ENCODE measurements around the gene APOD. TPM values are rescaled to one million over a fixed set of nuclear protein-coding genes. Genes with fewer than 3 reads are reported as not detected.

Gene APOD
- total and polyA plus RNA-seq, 9 of the 15 experiments (the other 6 are each of a cell fraction or from before 2014, with no cell fraction given), result 0.18 to 0.50 (median 0.35) TPM; not detected in 1

DNA sequence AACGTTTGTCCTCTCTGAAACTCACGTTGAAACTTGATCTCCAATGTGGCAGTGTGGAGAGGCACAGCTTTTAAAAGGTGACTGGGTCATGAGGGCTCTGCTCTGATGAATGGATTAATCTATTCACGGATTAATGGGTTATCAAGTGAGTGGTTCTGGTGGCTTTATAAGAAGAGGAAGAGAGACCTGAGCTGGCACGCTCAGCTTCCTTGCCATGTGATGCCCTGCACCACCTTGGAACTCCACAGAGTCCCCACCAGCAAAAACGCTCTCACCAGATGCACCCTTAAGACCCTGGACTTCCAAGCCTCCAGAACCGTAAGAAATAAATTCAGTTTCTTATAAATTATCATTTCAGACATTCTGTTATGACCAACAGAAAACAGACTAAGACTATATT is 43.2 kb downstream of the APOD start (continued):
- TF ChIP-seq SFPQ (IDR thresholded peaks at IDR 0.05; ENCODE audit: low read depth, low read length), result no peak
- TF ChIP-seq, protein P1, sequence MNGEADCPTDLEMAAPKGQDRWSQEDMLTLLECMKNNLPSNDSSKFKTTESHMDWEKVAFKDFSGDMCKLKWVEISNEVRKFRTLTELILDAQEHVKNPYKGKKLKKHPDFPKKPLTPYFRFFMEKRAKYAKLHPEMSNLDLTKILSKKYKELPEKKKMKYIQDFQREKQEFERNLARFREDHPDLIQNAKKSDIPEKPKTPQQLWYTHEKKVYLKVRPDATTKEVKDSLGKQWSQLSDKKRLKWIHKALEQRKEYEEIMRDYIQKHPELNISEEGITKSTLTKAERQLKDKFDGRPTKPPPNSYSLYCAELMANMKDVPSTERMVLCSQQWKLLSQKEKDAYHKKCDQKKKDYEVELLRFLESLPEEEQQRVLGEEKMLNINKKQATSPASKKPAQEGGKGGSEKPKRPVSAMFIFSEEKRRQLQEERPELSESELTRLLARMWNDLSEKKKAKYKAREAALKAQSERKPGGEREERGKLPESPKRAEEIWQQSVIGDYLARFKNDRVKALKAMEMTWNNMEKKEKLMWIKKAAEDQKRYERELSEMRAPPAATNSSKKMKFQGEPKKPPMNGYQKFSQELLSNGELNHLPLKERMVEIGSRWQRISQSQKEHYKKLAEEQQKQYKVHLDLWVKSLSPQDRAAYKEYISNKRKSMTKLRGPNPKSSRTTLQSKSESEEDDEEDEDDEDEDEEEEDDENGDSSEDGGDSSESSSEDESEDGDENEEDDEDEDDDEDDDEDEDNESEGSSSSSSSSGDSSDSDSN (IDR thresholded peaks at IDR 0.05; ENCODE audit: borderline replicate concordance in 1 of 2, low read depth in 2 of 2, low read length in 2 of 2), result no peak
- no peak for TF ChIP-seq ZNF76 (CRISPR knock-in tag; IDR thresholded peaks at IDR 0.05; ENCODE audit: borderline replicate concordance)

- Histone ChIP-seq H3K9me3 (replicated peaks; ENCODE audit: control insufficient read depth, insufficient read depth, low read depth, low read length) (no peaks in the 10 kb centered on the region), H2AFZ (ENCODE audit: low read depth, low read length) (no peak overlapping the region), H3K79me2 (ENCODE audit: control insufficient read depth, insufficient read depth, low read length) (peaks cover 74% of the 10 kb centered on the region), H3K9ac (ENCODE audit: insufficient read depth in 1 of 2, low read depth in 2 of 2, low read length in 2 of 2) (peak overlapping the region in 1 of 2 experiments; percentile 65; a peak in 1 of 4 replicates), H4K20me1 (replicated peaks; ENCODE audit: control insufficient read depth, insufficient read depth, low read length) (peaks cover 18% of the 10 kb centered on the region), H3K27ac (ENCODE audit: extremely low read depth, low read depth, low read length) (no peak overlapping the region), H3K36me3 (ENCODE audit: control insufficient read depth, insufficient read depth, low read length) (no peaks in the 10 kb centered on the region), H3K9me1 (ENCODE audit: control insufficient read depth, insufficient read depth, low read length) (peaks cover 4% of the 10 kb centered on the region), H3K4me2 (ENCODE audit: insufficient read depth, low read length) (peak overlapping the region; percentile 18; the same call in 1 of the 2 replicates), H3K27me3 (ENCODE audit: control insufficient read depth in 2 of 2, insufficient read depth in 2 of 2, low read length in 2 of 2) (no peaks in the 10 kb centered on the region), H3K4me3 (no peak overlapping the region), H3K4me1 (replicated peaks in 1 of 2; ENCODE audit: control insufficient read depth in 2 of 2, insufficient read depth in 2 of 2, low read length in 2 of 2) (peaks cover 14 to 21% of the 10 kb centered on the region in 2 experiments)
- in situ Hi-C loops (cut with MboI), result no loop called here
- intact Hi-C loops (cut with micrococcal nuclease), result loop anchor here (5.0 to 10.0 kb wide), 2 partner anchors 175 to 268 kb away; partner anchors contain the start of gene XXYLT1
- no peak for TF ChIP-seq ZNF347 (CRISPR knock-in tag; IDR thresholded peaks at IDR 0.05; ENCODE audit: low read depth)
- no peak for TF ChIP-seq BCL6 (CRISPR knock-in tag; IDR thresholded peaks at IDR 0.05)
- TF ChIP-seq RBM17 (IDR thresholded peaks at IDR 0.05; ENCODE audit: borderline replicate concordance, low read depth, low read length), result no peak
- no peak for TF ChIP-seq THRB (CRISPR knock-in tag; conservative IDR thresholded peaks at IDR 0.05)
- no peak for TF ChIP-seq KLF16 (IDR thresholded peaks at IDR 0.05)
- ATAC-seq (no peak), FAIRE-seq (no peak), DNase-seq (ENCODE audit: extremely low read depth in 1 of 4, low spot score in 3 of 4) (no peak)
- ChIA-PET POLR2A (interaction anchor here (1.2 kb wide), 1 partner anchor 20 kb away, joined by 4 read pairs; no protein-coding TSS in a partner anchor), CTCF (ENCODE audit: low intra/inter-chr PET ratio) (no interaction called here)
- 55% methylated on average over 8 of the region's 8 CpGs for WGBS (ENCODE audit: insufficient coverage, low coverage, missing lambda C conversion rate)
- no TSS peak for BruUV-seq (replicated peaks)
Observed at GRCh38 chr3:195540027-195540426, 43.7 kb downstream of the APOD start.
